T-helper 1 cell (primary cell): Measurements from ENCODE around the gene SUPT16H.
"Not testable (repeated sequence)": the region's sequence is repeated elsewhere in the genome, so short reads cannot be mapped to it uniquely, and the experiment has no call there.

Source experiments
- DNase-seq, 5 donors: peaks; one replicate each; pipeline ENCODE4 v3.0.0-alpha.2; 2012 to 2020

Gene SUPT16H

GRCh38 chr14:21356511-21356910 lies 27.3 kb downstream of the SUPT16H start:
- DNase-seq: no peak

- DNase-seq: no peak
Observed at GRCh38 chr14:21352587-21352986, 31.2 kb downstream of the SUPT16H start.

- DNase-seq: no peak
Observed at GRCh38 chr14:21350539-21350938, 33.3 kb downstream of the SUPT16H start.

GRCh38 chr14:21347201-21347600 lies 36.6 kb downstream of the SUPT16H start:
- DNase-seq: no peak

GRCh38 chr14:21346532-21347135 lies 37.2 kb downstream of the SUPT16H start:
- DNase-seq: no peak

GRCh38 chr14:21343035-21343794 lies 40.6 kb downstream of the SUPT16H start:
- DNase-seq: no peak

GRCh38 chr14:21334202-21334906 lies 49.5 kb downstream of the SUPT16H start:
- DNase-seq: no peak

GRCh38 chr14:21332950-21333349 lies 50.9 kb downstream of the SUPT16H start:
- no peak for DNase-seq

GRCh38 chr14:21326972-21327371 lies 56.8 kb downstream of the SUPT16H start:
- DNase-seq: no peak

- DNase-seq: no peak
Observed at GRCh38 chr14:21322716-21323115, 61.1 kb downstream of the SUPT16H start.

GRCh38 chr14:21320913-21321312 lies 62.9 kb downstream of the SUPT16H start:
- no peak for DNase-seq

GRCh38 chr14:21317398-21317797 lies 66.4 kb downstream of the SUPT16H start:
- no peak for DNase-seq

- no peak for DNase-seq
Observed at GRCh38 chr14:21313512-21313911, 70.3 kb downstream of the SUPT16H start.

GRCh38 chr14:21311614-21312013 lies 72.2 kb downstream of the SUPT16H start:
- DNase-seq: no peak

- no peak for DNase-seq
Observed at GRCh38 chr14:21309956-21310355, 73.9 kb downstream of the SUPT16H start.

GRCh38 chr14:21309238-21309636 lies 74.6 kb downstream of the SUPT16H start:
- DNase-seq: no peak

- peak; percentile 50 to 83 (median 68) for DNase-seq
Observed at GRCh38 chr14:21308479-21309237, 75.2 kb downstream of the SUPT16H start.

- no peak for DNase-seq
Observed at GRCh38 chr14:21308132-21308478, 75.7 kb downstream of the SUPT16H start.

GRCh38 chr14:21307637-21308036 lies 76.2 kb downstream of the SUPT16H start:
- no peak for DNase-seq

GRCh38 chr14:21302836-21303140 lies 81.0 kb downstream of the SUPT16H start:
- not testable (repeated sequence) for DNase-seq

GRCh38 chr14:21302013-21302835 lies 81.6 kb downstream of the SUPT16H start:
- no peak for DNase-seq
